GM12878 (cell line): ENCODE data around the gene CFAP157. TPM values are rescaled to one million over a fixed set of nuclear protein-coding genes. Genes with fewer than 3 reads are reported as not detected.

Experiments
- ATAC-seq: fragments of 200-7000 bp; cut with Tn5 transposase; 3 replicates; pipeline ENCODE4 v1.9.1; 2020; ENCODE audit warnings: mild to moderate bottlenecking, moderate library complexity
- BruUV-seq: library from RNA; stranded (reverse); fragments of 400-500 nt; replicated peaks from 2 replicates; lab custom pipeline; 2021; lab: Mats Ljungman, UMichigan
- CTCF ChIA-PET: fragments of 300-600 bp; sonication (Branson Sonifier 250); formaldehyde crosslinking; extraction: SDS; loops from one replicate; lab custom pipeline; 2021; ENCODE audit warnings: inconsistent platforms; lab: Yijun Ruan, JAX
- POLR2A ChIA-PET: fragments of 350-600 bp; formaldehyde crosslinking; extraction: SDS; loops from one replicate; lab custom pipeline; 2021; ENCODE audit warnings: inconsistent platforms; lab: Charles Lee
- RAD21 ChIA-PET: fragments of 300-600 bp; sonication (Branson Sonifier 250); formaldehyde crosslinking; loops from one replicate; lab custom pipeline; 2023; ENCODE audit warnings: antibody characterized with exemption; ENCODE audit not compliant: unreplicated experiment; lab: Charles Lee
- SMC1A ChIA-PET: fragments of 300-600 bp; sonication (Branson Sonifier 250); formaldehyde crosslinking; loops from one replicate; lab custom pipeline; 2023; ENCODE audit not compliant: unreplicated experiment, uncharacterized antibody; lab: Charles Lee
- DNase-seq: peaks from one replicate; pipeline ENCODE4 v3.0.0-alpha.2; 2011; ENCODE audit warnings: low read depth, low spot score
- FAIRE-seq: peaks from 3 replicates; lab custom pipeline; 2011; peaks lifted over from hg19 to GRCh38; lab: Jason Lieb, UNC
- H2AFZ ChIP-seq: 2 replicates; pipeline ENCODE4 v1.6.0; 2011; ENCODE audit warnings: low read depth, low read length, control low read depth; ENCODE audit not compliant: control insufficient read depth
- H3K27ac ChIP-seq: 2 replicates; pipeline ENCODE4 v1.5.1; 2011; ENCODE audit warnings: control low read depth; ENCODE audit not compliant: control insufficient read depth, insufficient read depth
- H3K27me3 ChIP-seq, 2 experiments: replicated peaks in 1 of 2; 2 replicates each; pipeline versions ENCODE4 v1.6.0 to v1.6.1; 2011; ENCODE audit warnings: low read length in 1 of 2; ENCODE audit not compliant: control insufficient read depth in 2 of 2, insufficient read depth in 2 of 2
- H3K36me3 ChIP-seq, 2 experiments: 2 replicates each; pipeline ENCODE4 v1.5.1; 2011; ENCODE audit warnings: low read length in 1 of 2; ENCODE audit not compliant: control insufficient read depth in 2 of 2, insufficient read depth in 2 of 2
- H3K4me1 ChIP-seq: 2 replicates; pipeline ENCODE4 v1.6.1; 2011; ENCODE audit warnings: mild to moderate bottlenecking, low read length, moderate library complexity, mixed read lengths; ENCODE audit not compliant: control insufficient read depth, insufficient read depth
- H3K4me2 ChIP-seq: 2 replicates; pipeline ENCODE4 v1.6.0; 2011; ENCODE audit warnings: control low read depth; ENCODE audit not compliant: control insufficient read depth, insufficient read depth
- H3K4me3 ChIP-seq: fragments of 200-600 bp; sonication (generic); 2 replicates; pipeline ENCODE4 v1.5.1; 2016
- H3K79me2 ChIP-seq: 2 replicates; pipeline ENCODE4 v1.6.0; 2011; ENCODE audit warnings: low read length; ENCODE audit not compliant: control insufficient read depth, insufficient read depth
- H3K9ac ChIP-seq: 2 replicates; pipeline ENCODE4 v1.8.0; 2011; ENCODE audit warnings: low read length, control low read depth, mixed read lengths; ENCODE audit not compliant: control insufficient read depth, insufficient read depth
- H3K9me3 ChIP-seq: replicated peaks from 3 replicates; pipeline ENCODE4 v1.5.1; 2011; ENCODE audit warnings: mild to moderate bottlenecking, low read length; ENCODE audit not compliant: control insufficient read depth, insufficient read depth
- H4K20me1 ChIP-seq: 2 replicates; pipeline ENCODE4 v1.6.0; 2011; ENCODE audit not compliant: control insufficient read depth, insufficient read depth
- ATF3 ChIP-seq: IDR thresholded peaks from 2 replicates; pipeline ENCODE4 v1.6.1; 2011; ENCODE audit warnings: low read depth, mild to moderate bottlenecking, low read length, moderate library complexity, borderline replicate concordance; ENCODE audit errors: extremely low read depth
- CBX3 ChIP-seq: fragments of 200-600 bp; sonication (generic); IDR thresholded peaks from 2 replicates; pipeline ENCODE4 v1.6.1; 2016; ENCODE audit warnings: low read depth, borderline replicate concordance
- CHD1 ChIP-seq: IDR thresholded peaks from 2 replicates; pipeline ENCODE4 v1.6.1; 2012; ENCODE audit warnings: low read depth, low read length, improper control_type of control experiment
- CREM ChIP-seq: IDR thresholded peaks from 2 replicates; pipeline ENCODE4 v1.6.1; 2014; ENCODE audit warnings: antibody characterized with exemption, low read depth
- CTCF ChIP-seq, 3 experiments: IDR thresholded peaks in 2 of 3; conservative IDR thresholded peaks in 1 of 3; 2 replicates each; pipeline ENCODE4 v1.5.1; 2011; ENCODE audit warnings: low read depth in 3 of 3, low read length in 3 of 3, mild to moderate bottlenecking in 3 of 3, control low read depth in 2 of 3, moderate library complexity in 2 of 3, inconsistent platforms in 1 of 3, mixed read lengths in 1 of 3; ENCODE audit not compliant: control insufficient read depth in 2 of 3, insufficient read depth in 1 of 3; ENCODE audit errors: extremely low read depth in 1 of 3
- ESRRA ChIP-seq: IDR thresholded peaks from 2 replicates; pipeline ENCODE4 v1.6.1; 2012; ENCODE audit warnings: mild to moderate bottlenecking, low read length, improper control_type of control experiment
- EZH2 ChIP-seq: IDR thresholded peaks from 2 replicates; pipeline ENCODE4 v1.6.1; 2012; ENCODE audit warnings: low read depth, mild to moderate bottlenecking, control low read depth, inconsistent platforms, low read length, borderline replicate concordance; ENCODE audit not compliant: control insufficient read depth
- HDAC2 ChIP-seq: fragments of 200-600 bp; sonication (generic); IDR thresholded peaks from 2 replicates; pipeline ENCODE4 v1.6.1; 2017
- IKZF2 ChIP-seq, 2 experiments: fragments of 450-650 bp; IDR thresholded peaks; 2 replicates each; pipeline ENCODE4 v1.6.1; 2017; ENCODE audit warnings: mild to moderate bottlenecking in 2 of 2, moderate library complexity in 2 of 2
- MEF2A ChIP-seq: IDR thresholded peaks from 2 replicates; pipeline ENCODE4 v1.6.1; 2011; ENCODE audit warnings: low read depth, mild to moderate bottlenecking, low read length, moderate library complexity; ENCODE audit not compliant: insufficient read depth
- MLLT1 ChIP-seq: fragments of 450-650 bp; IDR thresholded peaks from 2 replicates; pipeline ENCODE4 v1.6.1; 2016; ENCODE audit warnings: mild to moderate bottlenecking
- MTA3 ChIP-seq: IDR thresholded peaks from 2 replicates; pipeline ENCODE4 v1.6.1; 2012; ENCODE audit warnings: low read length, inconsistent platforms, borderline replicate concordance
- PKNOX1 ChIP-seq: fragments of 450-650 bp; IDR thresholded peaks from 2 replicates; pipeline ENCODE4 v1.6.1; 2016; ENCODE audit warnings: mild to moderate bottlenecking
- RAD51 ChIP-seq: fragments of 450-650 bp; IDR thresholded peaks from 2 replicates; pipeline ENCODE4 v1.6.1; 2016; ENCODE audit warnings: moderate library complexity, mild to moderate bottlenecking, inconsistent platforms
- RBBP5 ChIP-seq: fragments of 200-600 bp; sonication (generic); conservative IDR thresholded peaks from 2 replicates; pipeline ENCODE4 v1.6.1; 2016
- RUNX3 ChIP-seq: IDR thresholded peaks from 2 replicates; pipeline ENCODE4 v1.6.1; 2012; ENCODE audit warnings: low read length, inconsistent platforms
- SIN3A ChIP-seq: IDR thresholded peaks from 2 replicates; pipeline ENCODE4 v1.6.1; 2012; ENCODE audit warnings: low read depth, low read length, improper control_type of control experiment
- STAT1 ChIP-seq: fragments of 450-650 bp; conservative IDR thresholded peaks from 2 replicates; pipeline ENCODE4 v1.6.1; 2014; ENCODE audit warnings: antibody characterized with exemption, mild to moderate bottlenecking
- ZSCAN29 ChIP-seq: fragments of 450-650 bp; IDR thresholded peaks from 2 replicates; pipeline ENCODE4 v1.6.1; 2017; ENCODE audit warnings: mild to moderate bottlenecking, moderate library complexity
- WGBS: methylation state at CpG from one replicate; pipeline ENCODE4 v1.1.6; 2016; ENCODE audit warnings: low lambda C conversion rate; ENCODE audit not compliant: insufficient replicate concordance, insufficient coverage; ENCODE audit errors: missing lambda C conversion rate; 5-methylcytosine and 5-hydroxymethylcytosine counted together
- in situ Hi-C: fragments of 300-500 bp; cut with MboI; formaldehyde crosslinking; loops from 9 replicates; pipeline ENCODE4 v1.14.3; 2018; ENCODE audit warnings: mixed read lengths
- intact Hi-C: fragments of 100-400 bp; cut with micrococcal nuclease; formaldehyde crosslinking; loops from one replicate; pipeline ENCODE4 v1.14.2; 2022; ENCODE audit not compliant: unreplicated experiment
- polyA plus RNA-seq, 11 experiments: library from polyadenylated mRNA; depleted of rRNA in 4 of 11; unstranded in 6 of 11; stranded (reverse) in 5 of 11; fragments of >200 nt; fragmentation: Nextera tagmentation in 4 of 11; fragmentation: Illumina TruSeq in 1 of 11; extraction: Ambion mirVana in 4 of 11; extraction: Trizol in 1 of 11; gene quantifications; 1 replicate in 1 of 11; 2 replicates in 10 of 11; pipeline versions ENCODE4 v1.2.1 to v1.2.3, GENCODE V29; 2011 to 2016; ENCODE audit warnings: inconsistent platforms in 2 of 11, missing spikeins in 2 of 11, low read depth in 1 of 11
- total RNA-seq, 4 experiments: library from RNA; depleted of rRNA in 3 of 4; stranded (reverse); fragments of >200 nt in 3 of 4; fragmentation: Illumina TruSeq in 1 of 4; extraction: Trizol in 1 of 4; gene quantifications; 2 replicates each; pipeline versions ENCODE4 v1.2.1 to v1.2.3, GENCODE V29; 2013 to 2021

The CFAP157 gene
- total and polyA plus RNA-seq, 10 of the 15 experiments (the other 5 are each of a cell fraction or from before 2014, with no cell fraction given): 0.08 to 0.72 TPM; not detected in 8

- Histone ChIP-seq H3K9me3 (no peaks in the 10 kb centered on the region), H3K27ac (no peak overlapping the region), H4K20me1 (no peaks in the 10 kb centered on the region)
- DNase-seq (no peak), FAIRE-seq (no peak), ATAC-seq (no peak)
- POLR2A ChIA-PET: no interaction called here
- intact Hi-C loops: loop anchor here (1.0 to 2.0 kb wide), 4 partner anchors 43 to 229 kb away; no protein-coding TSS in a partner anchor
- CTCF ChIA-PET: interaction anchor here (0.9 to 2.5 kb wide), 8 partner anchors 68 to 521 kb away, joined by 3 to 79 read pairs (median 9); partner anchors contain the start of genes ENG, FPGS and ST6GALNAC4
- BruUV-seq: no TSS peak
- no peak for TF ChIP-seq CREM
- TF ChIP-seq PKNOX1: no peak
- no peak for TF ChIP-seq ATF3
- TF ChIP-seq STAT1: no peak
- TF ChIP-seq CHD1: no peak
- TF ChIP-seq EZH2: no peak
- TF ChIP-seq HDAC2: no peak
- TF ChIP-seq CTCF (IDR thresholded peaks at IDR 0.05 in 2 of 3, conservative IDR thresholded peaks at IDR 0.05 in 1 of 3; ENCODE audit: control insufficient read depth in 2 of 3, extremely low read depth in 1 of 3, insufficient read depth in 1 of 3, low read depth in 3 of 3, low read length in 3 of 3): no peak
- TF ChIP-seq ESRRA: no peak
- TF ChIP-seq ZSCAN29: no peak
- TF ChIP-seq MEF2A: no peak
- TF ChIP-seq RUNX3: no peak
- TF ChIP-seq CBX3: no peak
- TF ChIP-seq MLLT1: no peak
- no peak for TF ChIP-seq MTA3
- TF ChIP-seq RAD51: no peak
- TF ChIP-seq RBBP5: no peak
- TF ChIP-seq IKZF2 (IDR thresholded peaks at IDR 0.05): no peak
- no peak for TF ChIP-seq SIN3A
- TF ChIP-seq, all 136 proteins: peak for 0
- Histone ChIP-seq H3K4me3 (no peak overlapping the region), H3K27me3 (no peaks in the 10 kb centered on the region), H3K4me2 (0 out of 2 replicates have a peak overlapping the region, but pooled peaks have one; percentile 100), H3K36me3 (no peaks in the 10 kb centered on the region; a peak in 1 of 4 replicates), H3K9ac (no peak overlapping the region), H3K4me1 (peaks cover 6% of the 10 kb centered on the region), H3K79me2 (no peaks in the 10 kb centered on the region), H2AFZ (no peak overlapping the region)
- ChIA-PET RAD21 (interaction anchor here (1.9 to 2.6 kb wide), 3 partner anchors 136 to 177 kb away, joined by 11 to 44 read pairs (median 24); no protein-coding TSS in a partner anchor), SMC1A (interaction anchor here (1.3 to 1.5 kb wide), 2 partner anchors 144 to 190 kb away, joined by 3 to 5 read pairs; no protein-coding TSS in a partner anchor)
- 94% methylated on average over 2 of the region's 2 CpGs for WGBS
- in situ Hi-C loops: loop anchor here (5.0 kb wide), 2 partner anchors 141 to 231 kb away; no protein-coding TSS in a partner anchor
These were observed 26.8 kb downstream of the CFAP157 start for GRCh38 chr9:127733614-127734013.
